Fibroblast of villous mesenchyme (primary cell): ENCODE measurements around the gene FKBP11. TPM values are rescaled to one million over a fixed set of nuclear protein-coding genes. Genes with fewer than 3 reads are reported as not detected.
A peak's percentile ranks its signal among the peaks of the same experiment; 100 is the strongest.

ENCODE experiments used
- DNase-seq: peaks from one replicate; pipeline ENCODE4 v3.0.0-alpha.2; 2010; ENCODE audit warnings: low read depth
- H3K4me3 ChIP-seq: 2 replicates; pipeline ENCODE4 v1.5.1; 2011; ENCODE audit warnings: low read depth, mild to moderate bottlenecking, low read length
- total RNA-seq: library from RNA; depleted of rRNA; stranded (reverse); fragments of >200 nt; gene quantifications from 2 replicates; pipeline ENCODE4 v1.2.3, GENCODE V29; 2012
- TF ChIP-seq, protein P1 (sequence below): IDR thresholded peaks from 2 replicates; pipeline ENCODE4 v1.5.1; 2012; ENCODE audit warnings: low read depth, mild to moderate bottlenecking, low read length; ENCODE audit not compliant: insufficient read depth

FKBP11 gene
- total RNA-seq, 1 donor: 25.5 TPM

DNA sequence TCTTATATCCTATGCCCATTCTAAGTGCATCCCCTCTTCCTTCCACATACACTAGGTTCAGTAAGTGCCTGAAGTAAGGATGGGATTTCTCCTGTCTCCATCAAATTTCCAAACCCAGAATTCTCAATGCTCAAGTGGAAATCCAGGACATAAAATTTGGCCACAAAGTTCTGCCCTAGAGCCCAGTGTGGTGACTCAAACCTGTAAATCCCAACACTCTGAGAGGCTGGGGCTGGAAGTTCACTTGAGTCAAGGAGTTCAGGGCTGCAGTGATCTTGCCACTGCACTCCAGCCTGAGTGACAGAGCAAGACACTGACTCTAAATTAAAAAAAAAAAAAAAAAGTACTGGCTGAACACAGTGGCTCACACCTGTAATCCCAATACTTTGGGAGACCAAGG lies 36.5 kb upstream of the FKBP11 start:
- no peak overlapping the region for H3K4me3 ChIP-seq
- TF ChIP-seq, protein P1, sequence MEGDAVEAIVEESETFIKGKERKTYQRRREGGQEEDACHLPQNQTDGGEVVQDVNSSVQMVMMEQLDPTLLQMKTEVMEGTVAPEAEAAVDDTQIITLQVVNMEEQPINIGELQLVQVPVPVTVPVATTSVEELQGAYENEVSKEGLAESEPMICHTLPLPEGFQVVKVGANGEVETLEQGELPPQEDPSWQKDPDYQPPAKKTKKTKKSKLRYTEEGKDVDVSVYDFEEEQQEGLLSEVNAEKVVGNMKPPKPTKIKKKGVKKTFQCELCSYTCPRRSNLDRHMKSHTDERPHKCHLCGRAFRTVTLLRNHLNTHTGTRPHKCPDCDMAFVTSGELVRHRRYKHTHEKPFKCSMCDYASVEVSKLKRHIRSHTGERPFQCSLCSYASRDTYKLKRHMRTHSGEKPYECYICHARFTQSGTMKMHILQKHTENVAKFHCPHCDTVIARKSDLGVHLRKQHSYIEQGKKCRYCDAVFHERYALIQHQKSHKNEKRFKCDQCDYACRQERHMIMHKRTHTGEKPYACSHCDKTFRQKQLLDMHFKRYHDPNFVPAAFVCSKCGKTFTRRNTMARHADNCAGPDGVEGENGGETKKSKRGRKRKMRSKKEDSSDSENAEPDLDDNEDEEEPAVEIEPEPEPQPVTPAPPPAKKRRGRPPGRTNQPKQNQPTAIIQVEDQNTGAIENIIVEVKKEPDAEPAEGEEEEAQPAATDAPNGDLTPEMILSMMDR: no peak
- DNase-seq: no peak

DNA sequence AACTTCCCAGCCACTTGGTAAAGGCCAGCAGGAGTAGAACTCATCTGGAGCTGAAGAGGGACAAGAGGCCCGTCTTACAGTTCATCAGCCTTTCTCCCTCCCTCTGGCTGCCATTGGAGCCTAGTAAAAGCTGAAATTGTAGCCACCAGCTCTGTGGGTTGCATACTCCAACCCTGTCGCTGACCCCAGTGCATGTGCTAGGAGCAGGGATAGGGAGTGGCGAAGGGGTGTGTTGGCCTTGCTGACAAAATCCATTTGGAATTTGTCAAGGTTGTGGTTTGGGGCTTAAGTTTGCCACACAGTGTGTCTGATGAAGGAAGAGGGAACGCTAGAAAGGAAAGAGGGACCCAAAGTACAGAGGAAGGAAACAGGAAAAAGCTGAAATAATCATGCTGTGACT lies 36.0 kb upstream of the FKBP11 start:
- no peak for DNase-seq
- no peak overlapping the region for H3K4me3 ChIP-seq
- TF ChIP-seq, protein P1: no peak

DNA sequence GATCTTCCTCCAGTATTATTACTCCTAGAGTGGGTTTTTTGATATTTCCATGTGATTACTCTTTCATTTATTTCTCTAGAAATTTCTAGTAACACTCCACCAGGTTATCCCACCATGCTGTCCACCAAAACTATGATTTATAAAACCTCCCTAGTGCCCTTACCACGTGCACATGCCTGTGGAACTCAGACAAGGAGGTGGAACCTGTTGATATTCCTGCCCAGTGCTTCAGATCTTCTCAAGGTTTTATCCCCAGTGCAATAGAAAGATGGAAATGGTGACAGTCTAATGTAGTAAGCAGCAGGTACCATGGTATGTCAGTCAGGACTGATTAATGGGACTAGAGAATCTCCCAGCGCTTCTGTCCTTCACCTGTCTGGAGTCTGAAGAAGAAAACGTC lies 35.5 kb upstream of the FKBP11 start:
- no peak for DNase-seq
- no peak overlapping the region for H3K4me3 ChIP-seq
- TF ChIP-seq, protein P1: no peak

DNA sequence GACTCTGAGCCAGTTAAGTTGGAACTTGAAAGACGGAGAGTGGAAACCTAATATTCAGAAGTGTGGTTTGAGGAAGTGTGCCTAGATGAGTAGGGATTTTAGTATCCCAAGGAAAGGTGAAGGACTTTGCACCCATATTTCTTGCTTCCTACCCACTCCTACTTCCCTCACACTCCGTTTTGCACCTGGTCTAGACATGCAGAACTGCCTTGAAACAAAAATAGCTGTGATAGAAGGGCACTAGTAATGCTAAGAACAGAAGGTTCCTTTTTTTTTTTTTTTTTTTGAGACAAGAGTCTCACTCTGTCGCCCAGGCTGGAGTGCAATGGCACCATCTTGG lies 32.7 kb upstream of the FKBP11 start:
- TF ChIP-seq, protein P1: no peak
- H3K4me3 ChIP-seq: peak overlapping the region; percentile 99
- no peak for DNase-seq

DNA sequence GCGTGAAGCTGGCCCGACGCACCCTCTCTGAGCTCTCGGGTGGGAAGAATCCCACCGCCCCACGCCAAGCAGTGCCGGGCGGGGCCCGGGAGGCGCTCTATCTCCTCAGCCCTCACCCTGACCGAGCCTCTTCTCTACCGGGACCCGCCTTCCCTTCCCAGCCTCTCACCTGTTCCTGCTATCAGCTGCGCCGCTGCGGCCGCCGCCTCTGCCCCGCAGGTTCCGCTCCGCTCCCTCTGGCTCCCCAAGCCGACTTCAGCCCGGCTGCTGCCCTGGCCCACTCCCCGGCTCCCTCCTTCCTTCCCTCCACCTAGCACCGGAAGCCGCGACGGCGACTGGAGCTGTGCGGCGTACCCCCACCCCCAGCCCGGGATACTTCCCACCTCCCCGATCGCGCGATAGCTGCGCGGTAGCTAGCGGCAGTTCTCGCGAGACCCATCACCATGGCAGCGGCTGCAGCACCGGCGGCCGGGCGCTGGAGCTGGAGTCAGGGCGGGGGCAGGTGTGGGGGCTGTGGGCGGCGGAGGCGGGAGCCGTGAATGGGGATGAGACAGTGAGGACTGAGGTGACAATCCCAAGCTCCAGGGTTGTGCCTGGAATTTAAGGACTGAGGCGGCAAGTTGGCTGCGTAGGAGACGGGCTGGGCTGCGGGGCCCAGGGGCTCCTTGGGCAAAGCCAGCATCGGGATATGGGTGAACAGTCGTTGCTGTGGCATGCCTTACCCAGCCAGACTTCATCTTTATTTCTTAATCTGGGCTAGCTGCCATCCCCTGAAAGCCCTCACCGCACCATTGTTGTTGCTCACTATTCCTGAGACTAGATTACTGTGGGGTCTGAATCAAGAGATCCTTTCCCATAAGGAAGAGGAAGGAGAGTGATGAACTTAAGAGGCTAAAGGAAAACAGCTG lies 32.1 kb upstream of the FKBP11 start, which contains the start of gene ARF3:
Gene ARF3, minus strand, starts transcription at position 347 of the 908 bp plus-strand sequence. CDS start 16,392 bp downstream, outside the sequence.
- peak within 1 kb of the TSS; percentile 99 for H3K4me3 ChIP-seq
- peak; percentile 93 for DNase-seq
- TF ChIP-seq, protein P1: no peak

DNA sequence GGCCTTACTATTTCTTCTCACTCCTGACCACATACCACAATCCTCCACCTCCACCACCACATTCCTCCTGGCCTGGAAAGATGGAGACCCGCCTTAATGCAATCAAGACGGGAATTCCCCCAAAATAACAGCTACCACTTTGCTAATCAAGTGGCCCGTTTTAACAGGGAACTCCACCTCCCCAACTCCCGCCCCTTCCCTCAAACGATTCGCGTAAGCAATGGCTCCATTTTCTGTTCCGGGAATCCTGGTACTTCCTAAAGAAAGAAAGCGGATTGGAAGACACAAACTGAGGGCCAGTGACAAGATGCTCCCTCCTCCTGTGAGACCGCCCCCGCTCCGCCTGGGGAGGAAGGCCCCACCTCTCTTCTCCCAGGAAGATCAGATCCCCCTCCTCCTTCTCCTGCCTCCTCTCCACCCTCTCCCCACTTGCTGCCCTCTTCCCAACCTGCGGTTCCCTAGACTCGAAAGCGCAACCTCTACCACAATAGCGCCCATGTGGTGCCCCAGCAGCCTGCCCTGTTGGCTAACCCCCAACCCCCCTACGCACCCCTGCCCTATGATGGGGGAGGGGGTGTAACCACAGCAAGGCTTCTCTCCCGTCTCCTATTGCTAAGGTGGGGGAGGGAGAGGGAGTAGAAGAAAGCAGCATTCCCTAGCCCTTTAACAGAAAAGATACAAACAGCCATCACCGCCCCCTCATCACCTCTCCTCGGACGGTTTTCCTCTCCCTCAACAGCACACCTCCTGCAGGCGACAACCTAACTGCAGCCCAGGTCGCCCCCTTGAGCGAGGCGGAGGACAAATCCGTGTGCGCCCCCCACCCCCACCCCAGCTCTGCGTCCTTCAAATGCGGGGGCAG lies 31.2 kb upstream of the FKBP11 start:
- peak; percentile 98 for DNase-seq
- H3K4me3 ChIP-seq: peak overlapping the region; percentile 99
- TF ChIP-seq, protein P1: no peak
